GM23338 (cell line): ENCODE measurements around the gene FAM98C. TPM values are rescaled to one million over a fixed set of nuclear protein-coding genes. Genes with fewer than 3 reads are reported as not detected.
A peak's percentile ranks its signal among the peaks of the same experiment; 100 is the strongest.

ENCODE experiments used
- ATAC-seq: fragments of 200-7000 bp; cut with Tn5 transposase; 3 replicates; pipeline ENCODE4 v1.9.1; 2020
- DNase-seq: peaks from one replicate; pipeline ENCODE4 v3.0.0-alpha.2; 2015; ENCODE audit warnings: low spot score
- H2AFZ ChIP-seq: fragments of 200-600 bp; sonication (generic); 2 replicates; pipeline ENCODE4 v1.8.0; 2016; ENCODE audit warnings: antibody characterized with exemption, mild to moderate bottlenecking, moderate library complexity
- H3F3A ChIP-seq: fragments of 200-600 bp; sonication (generic); replicated peaks from 2 replicates; pipeline ENCODE4 v1.8.0; 2017; ENCODE audit warnings: antibody characterized with exemption, mixed run types, low read depth
- H3K27ac ChIP-seq: fragments of 200-600 bp; sonication (generic); 2 replicates; pipeline ENCODE4 v1.6.1; 2016; ENCODE audit warnings: low read depth
- H3K27me3 ChIP-seq: fragments of 200-600 bp; sonication (generic); 2 replicates; pipeline ENCODE4 v1.8.0; 2016; ENCODE audit warnings: mild to moderate bottlenecking, mixed run types, moderate library complexity; ENCODE audit not compliant: insufficient read depth
- H3K36me3 ChIP-seq: fragments of 200-600 bp; sonication (generic); 2 replicates; pipeline ENCODE4 v1.8.0; 2016; ENCODE audit warnings: mild to moderate bottlenecking; ENCODE audit not compliant: insufficient read depth
- H3K4me1 ChIP-seq: fragments of 200-600 bp; sonication (generic); 2 replicates; pipeline ENCODE4 v1.8.0; 2016; ENCODE audit warnings: mild to moderate bottlenecking, moderate library complexity; ENCODE audit not compliant: insufficient read depth
- H3K4me2 ChIP-seq: fragments of 200-600 bp; sonication (generic); 2 replicates; pipeline ENCODE4 v1.7.1; 2017; ENCODE audit warnings: mixed run types
- H3K4me3 ChIP-seq: fragments of 200-600 bp; sonication (generic); 2 replicates; pipeline ENCODE4 v1.6.1; 2016; ENCODE audit warnings: mixed run types
- H3K79me2 ChIP-seq: fragments of 200-600 bp; sonication (generic); replicated peaks from 2 replicates; pipeline ENCODE4 v1.8.0; 2017; ENCODE audit warnings: mild to moderate bottlenecking; ENCODE audit not compliant: insufficient read depth
- H3K9me2 ChIP-seq: fragments of 200-600 bp; sonication (generic); 2 replicates; pipeline ENCODE4 v1.8.0; 2017; ENCODE audit not compliant: insufficient read depth
- H4K20me1 ChIP-seq: fragments of 200-600 bp; sonication (generic); replicated peaks from 2 replicates; pipeline ENCODE4 v1.8.0; 2017; ENCODE audit warnings: mild to moderate bottlenecking; ENCODE audit not compliant: insufficient read depth
- H3K27ac Mint-ChIP-seq: 2 replicates; pipeline ENCODE4 v1.8.0; 2020; ENCODE audit warnings: inconsistent platforms, mild to moderate bottlenecking, moderate library complexity, mixed read lengths
- H3K27me3 Mint-ChIP-seq: 3 replicates; pipeline ENCODE4 v1.8.0; 2022; ENCODE audit warnings: low read depth, mild to moderate bottlenecking, moderate library complexity, mixed read lengths, inconsistent platforms; ENCODE audit not compliant: insufficient read depth, poor library complexity
- H3K36me3 Mint-ChIP-seq: 3 replicates; pipeline ENCODE4 v1.8.0; 2021; ENCODE audit warnings: low read depth, mild to moderate bottlenecking, inconsistent platforms, moderate library complexity, mixed read lengths
- H3K4me1 Mint-ChIP-seq: 3 replicates; pipeline ENCODE4 v1.8.0; 2020; ENCODE audit warnings: mild to moderate bottlenecking, inconsistent platforms, mixed read lengths
- H3K4me3 Mint-ChIP-seq: 3 replicates; pipeline ENCODE4 v1.8.0; 2021; ENCODE audit warnings: moderate library complexity, mild to moderate bottlenecking, inconsistent platforms, mixed read lengths
- H3K9me3 Mint-ChIP-seq: 3 replicates; pipeline ENCODE4 v1.8.0; 2020; ENCODE audit warnings: moderate library complexity, mild to moderate bottlenecking, inconsistent platforms, mixed read lengths
- CREB1 ChIP-seq: fragments of 250-450 bp; sonication (Bioruptor Pico); IDR thresholded peaks from 2 replicates; pipeline ENCODE4 v1.5.0; 2020; ENCODE audit warnings: low read depth, mild to moderate bottlenecking, moderate library complexity
- CTCF ChIP-seq, 2 experiments: fragments of 200-600 bp in 1 of 2; sonication (generic) in 1 of 2; conservative IDR thresholded peaks; 2 replicates each; pipeline versions ENCODE4 v1.5.1 to v1.6.1; 2016 to 2017; ENCODE audit warnings: antibody characterized with exemption in 2 of 2, low read depth in 2 of 2, mild to moderate bottlenecking in 2 of 2, moderate library complexity in 1 of 2
- ETS1 ChIP-seq: IDR thresholded peaks from 2 replicates; pipeline ENCODE4 v1.6.1; 2016; ENCODE audit warnings: antibody characterized with exemption
- EZH2 ChIP-seq: fragments of 200-600 bp; sonication (generic); IDR thresholded peaks from one replicate; pipeline ENCODE4 v1.8.0; 2017; ENCODE audit warnings: antibody characterized with exemption, mild to moderate bottlenecking, low read depth; ENCODE audit not compliant: unreplicated experiment
- EZH2phosphoT487 ChIP-seq: fragments of 200-600 bp; sonication (generic); IDR thresholded peaks from one replicate; pipeline ENCODE4 v1.8.1; 2018; ENCODE audit warnings: antibody characterized with exemption; ENCODE audit not compliant: unreplicated experiment
- JUNB ChIP-seq: IDR thresholded peaks from one replicate; pipeline ENCODE4 v1.6.1; 2016; ENCODE audit warnings: antibody characterized with exemption; ENCODE audit not compliant: unreplicated experiment
- NANOG ChIP-seq: IDR thresholded peaks from 2 replicates; pipeline ENCODE4 v1.6.1; 2016; ENCODE audit warnings: antibody characterized with exemption, borderline replicate concordance
- POLR2AphosphoS5 ChIP-seq: IDR thresholded peaks from 2 replicates; pipeline ENCODE4 v1.6.1; 2016; ENCODE audit warnings: antibody characterized with exemption, low read depth
- REST ChIP-seq: IDR thresholded peaks from one replicate; pipeline ENCODE4 v1.6.1; 2018; ENCODE audit warnings: antibody characterized with exemption; ENCODE audit not compliant: unreplicated experiment
- STAT1 ChIP-seq: IDR thresholded peaks from one replicate; pipeline ENCODE4 v1.6.1; 2016; ENCODE audit warnings: antibody characterized with exemption; ENCODE audit not compliant: unreplicated experiment
- ZNF114 ChIP-seq: fragments of 250-450 bp; sonication (Bioruptor Pico); IDR thresholded peaks from 2 replicates; pipeline ENCODE4 v1.5.0; 2020; ENCODE audit warnings: mild to moderate bottlenecking, moderate library complexity
- ZNF331 ChIP-seq: fragments of 250-450 bp; sonication (Bioruptor Pico); IDR thresholded peaks from 2 replicates; pipeline ENCODE4 v1.5.0; 2020; ENCODE audit warnings: low read depth, mild to moderate bottlenecking, moderate library complexity
- ZNF462 ChIP-seq: fragments of 250-450 bp; sonication (Bioruptor Pico); IDR thresholded peaks from 2 replicates; pipeline ENCODE4 v1.5.0; 2020; ENCODE audit warnings: mild to moderate bottlenecking, moderate library complexity
- polyA plus RNA-seq: library from polyadenylated mRNA; unstranded; fragments of >200 nt; fragmentation: Nextera tagmentation; extraction: Ambion mirVana; gene quantifications from 2 replicates; pipeline ENCODE4 v1.2.1, GENCODE V29; 2016
- total RNA-seq: library from RNA; depleted of rRNA; stranded (reverse); fragments of >200 nt; shearing (Covaris generic); gene quantifications from 2 replicates; pipeline ENCODE4 v1.2.3, GENCODE V29; 2014

The FAM98C gene
- total and polyA plus RNA-seq, 2 experiments from 2014 or later, result 4.3 to 7.6 TPM

GRCh38 chr19:38376576-38376975 is 26.3 kb upstream of the FAM98C start:
- Histone ChIP-seq H4K20me1 (peaks cover 17% of the 10 kb centered on the region), H3K9me2 (no peaks in the 10 kb centered on the region), H2AFZ (no peak overlapping the region), H3K27me3 (no peaks in the 10 kb centered on the region), H3K4me1 (peaks cover 10% of the 10 kb centered on the region; the same call in 1 of the 2 replicates), H3F3A (no peaks in the 10 kb centered on the region), H3K27ac (no peak overlapping the region), H3K79me2 (peaks cover 29% of the 10 kb centered on the region), H3K4me2 (no peak overlapping the region), H3K36me3 (peaks cover 16% of the 10 kb centered on the region), H3K4me3 (no peak overlapping the region)
- H3K4me3 Mint-ChIP-seq, result peak overlapping the region; percentile 98
- H3K27me3 Mint-ChIP-seq, result peaks cover 15% of the 10 kb centered on the region
- DNase-seq (no peak), ATAC-seq (no peak)
- no peak for TF ChIP-seq NANOG
- TF ChIP-seq ETS1, result no peak
- no peak for TF ChIP-seq REST
- no peak for TF ChIP-seq EZH2phosphoT487
- TF ChIP-seq ZNF462, result no peak
- TF ChIP-seq STAT1, result no peak
- no peak for TF ChIP-seq CTCF (conservative IDR thresholded peaks at IDR 0.05; ENCODE audit: low read depth in 2 of 2)
- no peak for TF ChIP-seq ZNF331 (CRISPR knock-in tag)
- TF ChIP-seq CREB1, result no peak
- TF ChIP-seq EZH2, result no peak
- TF ChIP-seq ZNF114, result no peak
- TF ChIP-seq POLR2AphosphoS5, result no peak
- no peak for TF ChIP-seq JUNB
- peaks cover 31% of the 10 kb centered on the region for H3K36me3 Mint-ChIP-seq
- H3K27ac Mint-ChIP-seq, result no peak overlapping the region
- H3K9me3 Mint-ChIP-seq, result no peaks in the 10 kb centered on the region; the same call in 2 of the 3 replicates
- peaks cover 14% of the 10 kb centered on the region for H3K4me1 Mint-ChIP-seq
